ENCODE results near the gene RPS6KL1.

RPS6KL1 gene

DNA sequence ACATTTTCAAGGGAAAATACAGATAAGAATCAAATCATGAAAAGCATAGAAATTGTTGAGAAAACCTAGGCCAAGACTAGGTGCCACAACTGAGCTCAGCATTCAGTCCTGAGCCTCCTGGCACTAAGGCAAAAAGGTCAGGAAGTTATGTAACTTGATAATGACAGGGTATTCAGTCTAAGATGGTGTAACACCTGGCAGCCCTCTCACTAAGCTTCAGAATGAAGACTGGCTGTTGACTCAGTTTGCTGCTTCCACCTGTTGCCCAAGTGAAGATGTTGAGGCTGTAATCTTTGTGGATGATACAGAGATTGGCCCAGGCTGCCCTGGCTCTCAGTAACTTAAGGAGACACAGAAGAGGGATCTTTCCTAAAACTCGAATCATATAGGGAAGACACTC lies 66.7 kb downstream of the RPS6KL1 start:
- DNase-seq (ENCODE audit: extremely low spot score), result no peak
- POLR2A ChIA-PET, result interaction anchor here (1.6 kb wide), 1 partner anchor 25 kb away, joined by 5 read pairs; the partner anchor contains the start of gene DLST
- no peak for TF ChIP-seq CTBP1 (IDR thresholded peaks at IDR 0.05; ENCODE audit: borderline replicate concordance)
- no peak for TF ChIP-seq SP1 (IDR thresholded peaks at IDR 0.05)
- TF ChIP-seq LEF1 (IDR thresholded peaks at IDR 0.05; ENCODE audit: borderline replicate concordance), result no peak
- no peak for TF ChIP-seq NFRKB (IDR thresholded peaks at IDR 0.05)
- TF ChIP-seq HDGF (IDR thresholded peaks at IDR 0.05; ENCODE audit: borderline replicate concordance), result no peak
- no peak for TF ChIP-seq FOXA1 (IDR thresholded peaks at IDR 0.05)
- TF ChIP-seq TARDBP (IDR thresholded peaks at IDR 0.05), result no peak
- no peak for TF ChIP-seq BHLHE40 (IDR thresholded peaks at IDR 0.05; ENCODE audit: borderline replicate concordance)
- TF ChIP-seq PKNOX1 (IDR thresholded peaks at IDR 0.05), result no peak
- TF ChIP-seq SUZ12 (IDR thresholded peaks at IDR 0.05), result no peak
- no peak for TF ChIP-seq ARNT (IDR thresholded peaks at IDR 0.05)
- no peak for TF ChIP-seq FOXM1 (IDR thresholded peaks at IDR 0.05; ENCODE audit: borderline replicate concordance)
- no peak for TF ChIP-seq ZNF384 (IDR thresholded peaks at IDR 0.05)
- TF ChIP-seq FOXK2 (IDR thresholded peaks at IDR 0.05), result no peak
- no peak for TF ChIP-seq ELF4 (IDR thresholded peaks at IDR 0.05)
- CTCF ChIA-PET, result interaction anchor here (1.6 to 1.9 kb wide), 2 partner anchors 25 to 49 kb away, joined by 3 to 6 read pairs; no protein-coding TSS in a partner anchor

- TF ChIP-seq BHLHE40 (IDR thresholded peaks at IDR 0.05; ENCODE audit: borderline replicate concordance), result no peak
- no peak for TF ChIP-seq NFRKB (IDR thresholded peaks at IDR 0.05)
- no peak for TF ChIP-seq CTBP1 (IDR thresholded peaks at IDR 0.05; ENCODE audit: borderline replicate concordance)
- TF ChIP-seq ELF4 (IDR thresholded peaks at IDR 0.05), result no peak
- TF ChIP-seq SUZ12 (IDR thresholded peaks at IDR 0.05), result no peak
- no peak for TF ChIP-seq LEF1 (IDR thresholded peaks at IDR 0.05; ENCODE audit: borderline replicate concordance)
- TF ChIP-seq ARNT (IDR thresholded peaks at IDR 0.05), result no peak
- no peak for TF ChIP-seq ZNF384 (IDR thresholded peaks at IDR 0.05)
- TF ChIP-seq SP1 (IDR thresholded peaks at IDR 0.05), result no peak
- no peak for TF ChIP-seq TARDBP (IDR thresholded peaks at IDR 0.05)
- no peak for TF ChIP-seq PKNOX1 (IDR thresholded peaks at IDR 0.05)
- no peak for TF ChIP-seq L3MBTL2 (conservative IDR thresholded peaks at IDR 0.05)
- TF ChIP-seq FOXK2 (IDR thresholded peaks at IDR 0.05), result no peak
- no peak for TF ChIP-seq FOXA1 (IDR thresholded peaks at IDR 0.05)
- ChIA-PET CTCF (interaction anchor here (1.6 to 1.9 kb wide), 2 partner anchors 25 to 50 kb away, joined by 3 to 6 read pairs; no protein-coding TSS in a partner anchor), POLR2A (interaction anchor here (1.5 to 1.6 kb wide), 2 partner anchors 25 to 247 kb away, joined by 3 to 5 read pairs; partner anchors contain the start of gene DLST)
- DNase-seq (ENCODE audit: extremely low spot score), result no peak
Measured at GRCh38 chr14:74855945-74856344, 67.1 kb downstream of the RPS6KL1 start.

DNA sequence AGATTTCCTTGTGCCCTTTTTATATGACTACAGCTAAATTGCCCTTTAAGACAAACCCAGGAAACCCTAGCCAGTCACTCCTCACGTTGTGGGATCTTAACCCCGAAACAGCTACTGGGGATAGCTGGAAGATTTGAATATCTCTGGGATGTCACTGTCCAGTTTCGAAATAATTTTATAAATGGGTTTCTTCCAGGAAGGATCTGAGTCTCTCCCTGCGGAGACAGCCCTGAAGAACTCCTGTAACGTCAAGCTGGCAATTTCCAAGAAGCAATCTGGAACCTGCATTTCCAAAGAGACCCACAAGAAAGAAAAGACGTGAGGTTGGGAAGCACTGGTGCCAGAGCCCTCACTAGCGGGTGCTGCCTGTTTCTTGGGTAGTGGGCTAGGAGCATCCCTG lies 68.0 kb downstream of the RPS6KL1 start:
- POLR2A ChIA-PET, result interaction anchor here (1.5 kb wide), 1 partner anchor 246 kb away, joined by 3 read pairs; no protein-coding TSS in a partner anchor
- DNase-seq (ENCODE audit: extremely low spot score), result no peak
- TF ChIP-seq LEF1 (IDR thresholded peaks at IDR 0.05; ENCODE audit: borderline replicate concordance) (no peak), FOXA1 (IDR thresholded peaks at IDR 0.05) (no peak)
- CTCF ChIA-PET, result interaction anchor here (0.5 to 1.9 kb wide), 2 partner anchors 23 to 51 kb away, joined by 6 to 8 read pairs; no protein-coding TSS in a partner anchor
